SKM-1 (cell line): ENCODE results near the gene CLEC2D.
"Not testable (repeated sequence)": the region's sequence is repeated elsewhere in the genome, so short reads cannot be mapped to it uniquely, and the experiment has no call there.

ENCODE experiments used
- DNase-seq: peaks from one replicate; lab custom pipeline; 2025; ENCODE audit not compliant: unreplicated experiment; lab: John Stamatoyannopoulos, UW

The CLEC2D gene, protein sequence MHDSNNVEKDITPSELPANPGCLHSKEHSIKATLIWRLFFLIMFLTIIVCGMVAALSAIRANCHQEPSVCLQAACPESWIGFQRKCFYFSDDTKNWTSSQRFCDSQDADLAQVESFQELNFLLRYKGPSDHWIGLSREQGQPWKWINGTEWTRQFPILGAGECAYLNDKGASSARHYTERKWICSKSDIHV

DNA sequence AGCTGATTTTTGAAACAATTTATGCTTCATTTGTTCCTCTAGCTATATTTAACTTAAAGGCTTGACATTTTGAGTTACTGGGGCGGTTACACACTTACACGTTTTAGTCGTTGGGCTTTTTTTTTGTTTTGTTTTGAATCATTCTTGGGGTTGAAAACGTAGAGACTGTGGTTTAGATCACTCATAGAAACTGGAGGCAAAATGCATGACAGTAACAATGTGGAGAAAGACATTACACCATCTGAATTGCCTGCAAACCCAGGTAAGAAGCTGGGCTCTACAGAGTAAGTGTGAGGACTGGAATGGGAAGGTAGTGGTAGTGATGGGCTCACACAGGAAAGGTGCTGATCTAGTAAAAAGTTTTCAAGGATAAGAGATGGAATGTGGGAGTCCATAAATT lies at the start of gene CLEC2D:
Gene CLEC2D, plus strand, starts transcription at position 180 of the 400 bp plus-strand sequence. Its CDS starts 22 bp downstream, at position 202.
- no peak for DNase-seq

DNA sequence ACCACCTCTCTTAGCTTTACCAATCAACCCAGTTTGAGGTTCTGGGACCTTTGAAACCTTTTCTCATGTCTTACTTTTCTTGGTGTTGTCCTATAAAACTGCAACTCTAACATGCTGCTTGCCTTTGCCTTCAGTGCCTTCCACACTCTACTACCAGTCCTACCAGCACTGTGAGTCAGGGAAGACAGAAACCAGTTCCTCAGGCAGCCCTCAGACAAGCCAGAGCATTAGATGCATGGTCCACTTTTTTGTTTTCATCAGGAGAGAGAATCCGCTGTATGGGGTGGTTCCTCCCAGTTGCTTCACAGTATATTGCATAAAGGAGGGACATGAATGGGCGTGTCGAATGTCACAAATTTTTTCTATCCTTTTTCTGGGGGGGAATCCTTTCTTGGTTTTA lies 44.5 kb upstream of the CLEC2D start:
- DNase-seq, result no peak

DNA sequence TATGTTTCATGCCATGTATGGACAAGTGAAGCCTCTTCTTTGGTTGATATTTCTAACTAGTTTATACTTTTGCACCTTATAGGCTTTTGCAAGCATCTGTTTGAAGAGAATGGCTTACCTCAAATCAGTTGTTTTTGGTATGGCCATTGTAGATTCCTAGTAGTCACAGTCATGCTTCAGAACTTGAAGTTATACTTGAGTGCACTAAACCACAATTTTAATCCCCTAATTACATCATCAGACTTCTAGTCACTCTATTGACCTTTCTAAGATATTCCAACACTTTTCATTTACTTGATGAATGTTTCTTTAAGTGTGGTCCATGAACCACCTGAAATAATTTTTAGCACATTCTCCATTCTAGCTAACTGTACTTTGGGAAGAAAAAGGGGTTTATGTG lies 43.2 kb upstream of the CLEC2D start:
- no peak for DNase-seq

DNA sequence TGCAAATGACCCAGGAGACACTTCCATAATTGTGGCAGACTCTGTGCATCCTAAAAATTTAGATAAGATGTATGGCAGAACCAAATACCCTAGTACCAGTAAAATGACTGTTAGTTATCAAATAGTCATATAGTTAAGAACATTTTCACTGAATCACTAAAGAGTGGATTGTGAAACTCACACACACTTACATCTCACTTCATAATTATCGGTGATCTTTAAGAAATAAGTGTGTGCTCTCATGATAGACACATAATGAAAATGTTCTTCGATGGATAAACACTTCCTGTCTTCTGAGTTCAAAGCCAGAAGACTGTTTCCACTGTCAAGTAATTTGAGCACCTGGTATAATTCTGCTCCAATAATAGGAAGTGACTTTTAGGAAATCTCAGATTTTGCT lies 42.7 kb upstream of the CLEC2D start:
- DNase-seq, result no peak

DNA sequence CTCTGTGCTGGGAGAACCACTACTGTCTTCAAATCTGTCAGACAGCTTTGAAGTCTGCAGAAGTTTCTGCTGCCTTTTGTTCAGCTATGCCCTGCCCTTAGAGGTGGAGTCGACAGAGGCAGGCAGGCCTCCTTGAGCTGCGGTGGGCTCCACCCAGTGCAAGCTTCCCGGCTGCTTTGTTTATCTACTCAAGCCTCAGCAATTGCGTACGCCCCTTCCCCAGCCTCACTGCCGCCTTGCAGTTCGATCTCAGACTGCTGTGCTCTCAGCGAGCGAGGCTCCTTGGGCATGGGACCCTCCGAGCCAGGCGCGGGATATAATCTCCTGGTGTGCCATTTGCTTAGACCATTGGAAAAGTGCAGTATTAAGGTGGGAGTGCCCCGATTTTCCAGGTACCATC lies 36.7 kb upstream of the CLEC2D start:
- no peak for DNase-seq

DNA sequence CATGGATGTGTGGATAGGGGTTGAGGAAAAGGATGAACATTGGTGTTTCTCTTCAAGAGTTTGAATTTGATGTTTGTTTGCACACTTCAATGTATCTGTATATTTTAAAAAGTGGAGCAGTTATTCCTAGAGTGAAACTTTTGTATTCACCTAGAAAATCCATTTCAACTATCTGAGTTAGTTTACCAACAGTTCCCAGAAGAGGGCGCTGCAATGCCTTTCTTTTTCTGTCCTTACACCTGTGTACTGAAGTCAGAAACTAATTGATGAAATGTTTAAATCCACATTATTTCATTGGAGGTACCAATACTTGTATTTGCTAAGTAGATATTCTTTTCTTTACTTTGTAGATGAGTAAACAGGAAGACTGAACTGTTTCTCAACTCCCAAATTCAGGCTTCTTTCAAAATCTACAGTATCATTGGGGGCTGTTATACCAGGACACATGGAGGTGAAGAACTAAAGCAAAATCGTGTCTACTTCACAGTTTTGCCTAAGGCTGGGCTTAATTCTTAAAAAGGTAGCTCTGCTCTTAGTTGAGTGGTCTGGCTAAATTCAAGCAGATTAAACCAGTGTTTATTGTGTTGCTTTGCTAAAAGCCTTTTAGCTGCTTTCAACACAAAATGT lies 35.2 kb upstream of the CLEC2D start:
- no peak for DNase-seq

DNA sequence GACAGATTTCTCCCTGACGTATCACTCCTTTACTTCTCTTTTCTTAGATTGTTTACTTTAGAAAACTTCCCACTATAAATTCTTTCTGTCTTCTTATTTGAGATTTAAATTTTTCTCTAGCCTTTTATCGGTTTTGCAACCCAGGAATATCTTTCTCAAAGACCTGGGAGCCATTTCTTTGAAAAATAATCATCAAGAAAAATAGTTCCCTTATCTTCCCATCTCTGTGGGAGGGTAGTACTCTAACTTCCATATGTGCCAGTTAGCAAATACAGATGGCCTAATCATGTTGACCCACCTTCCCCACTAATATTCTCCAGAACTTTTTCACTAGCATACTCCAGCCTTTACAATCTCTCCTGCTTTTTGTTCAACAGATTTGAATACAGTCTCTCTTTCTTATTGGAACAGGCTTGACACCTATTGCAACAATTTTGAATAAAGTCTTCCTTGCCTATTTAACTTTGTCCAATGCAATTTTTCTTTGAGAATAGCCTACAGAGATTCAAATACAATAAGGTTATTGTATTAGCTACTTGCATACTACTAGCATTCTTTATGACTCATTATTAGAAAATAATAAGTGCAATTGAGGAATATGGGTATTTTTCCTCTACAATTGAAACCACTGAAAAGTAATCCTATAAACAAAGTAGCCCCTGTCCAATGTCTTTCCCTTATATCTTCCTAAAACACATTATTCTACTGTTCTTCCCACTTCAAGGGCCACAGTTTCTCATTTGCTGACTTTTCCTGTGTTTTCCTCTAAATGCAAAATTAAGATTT lies 34.4 kb upstream of the CLEC2D start:
- no peak for DNase-seq

DNA sequence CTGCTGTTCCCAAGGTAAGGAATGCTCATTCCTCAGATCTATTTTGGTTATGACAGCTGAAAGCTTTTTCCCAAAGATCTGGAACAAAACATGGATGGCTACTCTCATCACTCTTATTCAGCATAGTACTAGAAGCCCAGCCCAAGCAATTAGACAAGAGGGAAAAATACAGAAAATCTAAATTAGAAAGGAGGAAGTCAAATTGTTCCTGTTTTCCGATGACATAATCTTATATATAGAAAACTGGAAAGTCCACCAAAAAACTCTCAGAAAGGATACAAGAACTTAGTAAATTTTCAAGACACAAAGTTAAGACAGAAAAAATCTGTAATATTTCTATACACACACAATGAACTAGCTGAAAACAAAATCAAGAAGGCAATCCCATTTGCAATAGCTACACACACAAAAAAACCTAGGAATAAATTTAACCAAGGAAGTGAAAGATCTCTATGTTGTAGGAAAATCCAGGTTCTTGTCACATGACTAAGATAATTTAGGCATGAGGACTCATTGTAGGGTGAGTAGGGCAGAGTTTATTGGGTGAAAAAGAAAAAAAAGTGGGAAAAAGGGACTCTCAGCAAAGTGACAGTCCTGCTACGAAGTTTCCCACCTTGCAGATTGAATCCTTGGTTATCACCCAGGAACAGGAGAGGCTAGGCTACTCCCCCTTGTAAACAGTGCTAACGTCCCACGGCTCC lies 33.2 kb upstream of the CLEC2D start:
- DNase-seq, result no peak

DNA sequence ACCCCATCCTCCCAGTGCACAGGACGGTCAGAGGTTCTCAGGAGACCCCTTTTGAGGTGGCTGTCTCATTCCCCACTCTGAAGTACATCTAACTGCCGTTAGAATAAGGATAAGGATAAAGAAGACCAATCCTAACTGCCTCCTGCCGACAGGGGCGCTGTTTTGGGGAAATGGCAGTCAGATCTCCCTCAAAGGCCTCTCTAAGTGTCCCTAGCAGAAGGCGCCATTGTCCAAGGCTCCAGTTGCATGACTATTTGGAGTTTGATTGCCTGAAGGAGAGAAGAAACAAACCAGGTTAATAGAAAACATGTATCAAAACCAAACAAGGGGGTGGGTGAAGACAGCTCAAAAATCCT lies 32.7 kb upstream of the CLEC2D start:
- DNase-seq, result no peak

DNA sequence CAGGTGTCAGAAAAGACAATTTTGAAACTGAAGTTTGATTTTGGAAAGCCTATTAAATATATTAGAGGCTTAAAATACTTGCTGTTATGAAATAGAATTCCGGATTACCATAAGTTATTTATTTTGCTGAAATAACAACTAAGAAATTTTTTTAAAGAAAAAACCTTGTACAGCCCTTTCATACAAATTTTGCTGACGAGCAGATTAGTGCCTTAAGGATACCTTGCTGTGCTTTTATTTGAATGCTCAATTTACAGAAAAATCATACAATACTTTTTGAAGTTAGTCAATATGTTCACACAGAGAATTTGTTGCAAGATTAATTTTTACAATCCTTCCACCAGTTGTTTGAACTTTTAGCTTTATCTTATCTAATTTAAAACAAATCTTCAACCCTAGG lies 29.5 kb upstream of the CLEC2D start:
- no peak for DNase-seq

DNA sequence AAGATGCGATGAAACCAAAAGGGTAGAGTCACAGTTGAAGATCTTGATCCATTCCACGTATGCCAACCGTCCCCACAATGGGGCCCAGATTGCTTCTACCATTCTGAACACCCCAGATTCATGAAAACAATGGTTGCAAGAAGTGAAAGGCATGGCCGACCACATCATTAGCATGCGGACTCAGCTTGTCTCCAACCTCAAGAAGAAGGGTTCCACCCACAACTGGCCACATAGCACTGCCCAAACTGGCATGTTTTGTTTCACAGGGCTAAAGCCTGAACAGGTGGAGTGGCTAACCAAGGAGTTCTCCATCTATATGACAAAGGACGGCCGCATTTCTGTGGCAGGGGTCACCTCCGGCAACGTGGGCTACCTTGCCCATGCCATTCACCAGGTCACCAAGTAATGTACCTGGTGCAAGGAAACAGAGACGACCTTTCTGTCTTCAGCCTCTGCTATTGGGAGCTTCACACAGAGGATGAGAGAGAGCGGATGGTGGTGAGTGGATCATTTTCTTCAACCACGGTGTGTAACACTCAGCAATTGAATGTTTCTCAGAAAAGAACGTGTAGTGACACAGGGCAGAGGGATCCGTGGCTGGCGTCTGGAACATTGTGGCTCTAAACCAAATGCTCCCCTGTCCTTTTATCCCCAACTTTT lies 26.8 kb upstream of the CLEC2D start:
- DNase-seq, result no peak

DNA sequence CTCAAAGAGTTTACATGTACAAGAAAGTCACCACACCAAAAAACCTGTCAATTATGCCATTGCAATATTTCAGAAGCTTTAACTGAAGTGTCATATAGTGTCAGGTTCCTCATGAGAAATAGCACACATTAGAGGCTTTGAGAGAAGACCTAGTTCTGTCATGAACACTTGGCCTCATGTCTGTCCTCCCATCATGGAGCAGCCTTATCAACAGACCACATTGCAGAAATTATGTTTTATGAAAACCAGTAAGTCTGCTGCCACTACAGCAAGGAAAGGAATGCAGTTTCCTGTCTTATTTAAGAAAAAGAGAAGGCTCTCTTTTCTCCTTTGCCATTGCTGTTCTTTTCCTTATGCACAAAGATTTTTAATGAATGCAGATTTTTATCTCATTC lies 26.2 kb upstream of the CLEC2D start:
- DNase-seq, result no peak

DNA sequence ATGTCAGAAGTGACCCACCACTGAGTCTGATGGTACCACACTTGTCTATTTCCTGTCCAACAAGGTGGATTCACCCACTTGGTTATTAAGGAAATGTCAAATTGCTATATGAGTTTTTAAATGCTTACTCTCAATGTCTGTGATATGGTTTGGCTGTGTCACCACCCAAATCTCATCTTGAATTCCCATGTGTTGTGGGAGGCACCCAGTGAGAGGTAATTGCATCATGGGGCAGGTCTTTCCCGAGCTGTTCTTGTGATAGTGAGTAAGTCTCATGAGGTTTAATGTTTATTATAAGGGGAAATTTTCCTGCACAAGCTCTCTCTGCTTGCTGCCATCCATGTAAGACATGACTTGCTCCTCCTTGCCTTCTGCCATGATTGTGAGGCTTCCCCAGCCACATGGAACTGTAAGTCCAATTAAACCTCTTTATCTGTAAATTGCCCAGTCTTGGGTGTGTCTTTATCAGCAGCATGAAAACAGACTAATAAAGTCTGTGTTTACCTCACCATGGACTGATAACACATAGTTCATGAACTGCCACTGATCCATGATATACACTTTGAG lies 24.4 kb upstream of the CLEC2D start:
- DNase-seq, result not testable (repeated sequence)

DNA sequence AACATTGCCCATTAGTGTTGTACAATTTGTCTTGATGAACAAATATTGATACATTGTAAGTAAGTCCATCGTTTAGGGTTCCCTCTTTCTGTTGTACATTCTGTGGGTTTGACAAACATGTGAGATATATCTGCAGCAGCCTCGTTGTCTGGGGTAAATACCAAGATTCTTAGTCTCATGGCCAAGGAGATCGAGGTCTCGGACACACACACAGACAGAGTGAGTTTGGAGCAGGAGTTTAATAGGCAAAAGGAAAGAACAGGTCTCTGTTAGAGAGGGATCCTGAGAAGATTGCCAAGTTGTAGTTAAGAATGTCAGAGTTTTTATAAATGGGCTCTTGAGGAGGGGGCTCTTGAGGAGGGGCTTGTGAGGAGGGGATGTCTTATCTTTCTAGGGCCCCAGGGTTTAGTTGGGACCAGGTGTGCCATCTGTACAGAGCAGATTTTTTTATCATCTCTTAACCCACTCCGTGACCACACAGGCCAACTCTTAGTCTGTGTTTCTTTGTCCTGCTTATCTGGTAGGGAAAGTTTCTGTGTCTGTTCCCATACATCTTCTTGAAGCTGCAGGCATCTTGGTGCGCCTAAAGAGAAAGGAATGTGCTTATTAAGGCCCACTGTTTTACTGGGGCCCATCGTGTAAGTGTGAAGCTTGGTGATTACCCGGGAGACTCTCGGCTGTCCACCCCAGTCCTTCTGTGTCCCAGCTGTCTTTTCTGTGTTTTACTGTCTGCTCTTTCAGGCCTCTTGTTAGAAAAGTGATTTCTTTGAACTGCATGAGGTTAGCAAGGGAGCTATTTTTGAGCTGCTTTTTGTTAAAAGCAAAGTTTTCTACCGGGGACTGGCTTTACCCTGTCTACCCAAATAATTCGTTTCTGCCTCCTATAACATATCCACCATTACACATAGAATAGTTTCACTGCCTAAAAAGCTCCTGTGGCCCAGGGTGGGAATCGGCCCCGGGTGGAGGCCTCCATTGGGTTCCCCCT lies 22.4 kb upstream of the CLEC2D start:
- DNase-seq, result no peak

DNA sequence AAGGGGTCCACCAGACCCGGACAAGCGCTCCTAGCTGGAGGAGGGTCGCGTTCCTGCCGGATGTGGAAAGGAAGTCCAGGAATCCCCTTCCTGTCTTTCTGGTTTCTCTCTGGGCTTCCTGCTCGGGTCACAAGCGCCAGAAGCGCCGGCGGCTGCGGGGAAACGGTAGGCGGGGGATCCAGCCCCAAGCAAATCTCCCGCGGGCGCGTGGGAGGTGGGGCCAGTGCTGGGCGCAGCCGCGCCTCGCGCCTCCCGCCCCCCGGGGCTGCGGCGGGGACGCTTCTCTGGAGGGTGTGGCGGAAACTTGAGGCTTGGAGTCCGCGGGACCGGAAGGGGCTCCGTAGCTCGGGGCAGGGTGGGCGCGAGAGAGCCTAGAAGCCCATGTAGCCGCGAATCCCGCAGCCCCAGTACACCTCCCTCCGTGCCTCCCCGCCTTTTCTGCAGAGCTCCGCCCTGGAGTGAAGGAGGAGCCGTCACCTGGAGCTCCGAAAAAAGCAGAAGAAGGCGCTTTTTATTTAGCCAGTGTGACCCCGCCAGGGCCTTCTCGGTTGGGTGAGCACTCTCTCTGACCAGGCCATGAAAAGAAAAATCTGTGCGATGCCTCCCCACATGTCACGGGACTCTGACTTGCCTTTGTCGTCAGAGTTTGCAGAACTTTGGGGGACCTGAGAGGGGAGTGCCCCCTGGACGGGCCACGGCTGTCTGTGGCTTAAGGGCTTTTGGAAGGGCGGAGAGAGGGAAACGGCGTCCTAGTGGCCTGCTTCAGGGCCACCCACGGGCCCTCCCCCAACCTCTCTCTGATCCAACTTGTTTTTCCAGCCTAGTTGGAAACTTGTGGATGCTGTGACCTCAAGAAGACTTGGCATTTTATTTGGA lies 21.4 kb upstream of the CLEC2D start:
- peak; percentile 32 for DNase-seq

DNA sequence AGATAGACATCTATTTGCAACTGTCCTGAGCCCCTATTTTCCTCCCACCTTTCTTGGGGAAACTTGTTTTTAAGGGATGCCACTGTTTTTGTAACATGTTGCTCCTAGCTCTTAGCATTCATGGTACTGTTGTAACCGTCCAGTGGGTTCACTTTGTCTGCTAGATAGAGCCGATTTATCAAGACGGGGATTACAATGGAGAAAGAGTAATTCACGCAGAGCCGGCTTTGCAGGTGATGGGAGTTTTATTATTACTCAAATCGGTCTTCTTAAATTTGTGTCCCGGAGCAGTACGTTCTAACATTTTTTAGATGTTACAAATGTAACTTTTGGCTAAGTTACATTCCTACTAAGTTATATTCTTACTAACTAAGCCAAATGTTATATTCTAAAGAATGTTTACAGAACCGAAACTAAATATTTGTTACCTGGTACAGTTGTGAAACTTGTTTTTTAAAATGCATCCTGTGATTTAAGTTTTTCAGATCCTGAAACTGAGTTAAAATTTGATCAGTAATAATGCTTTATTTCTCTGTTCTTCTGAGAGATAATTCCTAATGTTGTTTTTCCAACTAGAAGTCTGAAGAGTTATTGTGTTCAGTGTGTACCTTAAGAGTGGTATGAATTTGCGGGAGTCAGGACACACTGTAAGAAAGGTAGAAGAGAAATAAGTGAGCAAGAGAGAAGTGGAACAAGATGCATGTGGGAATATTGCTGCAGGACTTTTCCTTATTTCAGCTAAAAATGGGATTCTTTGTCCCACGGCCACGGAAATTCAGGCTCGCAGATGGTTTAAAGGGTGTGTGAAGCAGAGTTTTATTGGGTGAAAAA lies 20.6 kb upstream of the CLEC2D start:
- no peak for DNase-seq

DNA sequence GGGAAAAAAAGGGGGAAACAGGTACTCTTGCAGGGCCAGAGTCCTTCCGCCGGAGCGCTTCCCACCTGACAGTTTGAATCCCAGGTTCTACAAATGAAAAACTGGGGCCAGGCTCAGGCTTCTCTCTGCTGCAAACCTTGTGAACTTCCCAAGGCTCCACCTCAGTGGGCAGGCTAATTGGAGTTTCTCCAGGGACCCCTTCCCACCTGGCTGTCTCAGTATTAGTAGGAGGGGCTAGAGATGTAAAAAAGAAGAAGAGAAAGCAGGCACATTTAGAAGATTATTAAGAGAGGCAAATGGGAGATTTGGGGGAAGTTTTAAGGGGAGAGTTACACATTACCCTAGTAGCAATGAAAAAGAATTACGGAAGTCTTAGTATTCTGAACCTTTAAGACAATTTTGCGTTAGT lies 20.0 kb upstream of the CLEC2D start:
- no peak for DNase-seq

DNA sequence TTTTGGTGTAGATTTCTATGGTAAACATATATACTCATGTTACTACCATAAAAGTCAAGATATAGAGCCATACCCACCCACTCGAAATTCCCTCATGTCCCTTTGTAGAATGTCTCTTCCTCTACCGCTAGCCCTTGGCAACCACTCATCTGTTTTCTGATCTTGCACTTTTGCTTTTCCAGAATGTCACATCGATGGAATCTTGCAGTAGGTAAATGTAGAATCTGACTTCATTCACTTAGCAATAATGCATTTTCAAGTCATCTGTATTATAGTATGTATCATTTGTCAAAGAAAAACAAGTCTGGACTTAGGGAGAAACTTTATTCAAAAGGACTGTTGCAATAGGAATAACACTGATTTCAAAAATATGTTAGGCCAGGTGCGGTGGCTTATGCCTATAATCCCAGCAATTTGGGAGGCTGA lies 19.3 kb upstream of the CLEC2D start:
- DNase-seq, result no peak
